ENCODE measurements around the gene ADORA1. TPM values are rescaled to one million over a fixed set of nuclear protein-coding genes. Genes with fewer than 3 reads are reported as not detected.

ADORA1 gene
- total and polyA plus RNA-seq, 2 donors (not counting 3 experiments of a cell fraction or from before 2014, with no cell fraction given), result 0.15 TPM; not detected in 1

GRCh38 chr1:203173011-203173555, 45.6 kb downstream of the ADORA1 start:
- Histone ChIP-seq H3K9me1 (replicated peaks; ENCODE audit: control insufficient read depth, extremely low read depth, insufficient read depth, low read length) (no peaks in the 10 kb centered on the region), H3K9ac (replicated peaks; ENCODE audit: extremely low read depth, insufficient read depth, low read length) (no peak overlapping the region), H3K9me3 (replicated peaks; ENCODE audit: control insufficient read depth, insufficient read depth, low read length) (no peaks in the 10 kb centered on the region), H3K4me3 (replicated peaks in 1 of 3; ENCODE audit: insufficient read depth in 1 of 3, low read depth in 1 of 3, low read length in 3 of 3) (no peak overlapping the region), H3K27me3 (ENCODE audit: control insufficient read depth in 2 of 2, insufficient read depth in 2 of 2, low read length in 2 of 2) (no peaks in the 10 kb centered on the region), H2AFZ (ENCODE audit: low read depth, low read length) (no peak overlapping the region), H3K79me2 (ENCODE audit: control insufficient read depth, insufficient read depth, low read length) (no peaks in the 10 kb centered on the region), H4K20me1 (replicated peaks; ENCODE audit: control insufficient read depth, extremely low read depth, insufficient read depth, low read length) (no peaks in the 10 kb centered on the region), H3K4me1 (ENCODE audit: control insufficient read depth, extremely low read depth, insufficient read depth, low read length) (peaks cover 6% of the 10 kb centered on the region), H3K36me3 (ENCODE audit: control insufficient read depth in 2 of 2, extremely low read depth in 1 of 2, insufficient read depth in 2 of 2, low read length in 2 of 2) (no peaks in the 10 kb centered on the region), H3K27ac (ENCODE audit: insufficient read depth, low read depth, low read length) (no peak overlapping the region), H3K4me2 (ENCODE audit: insufficient read depth, low read length) (no peak overlapping the region)
- DNase-seq (ENCODE audit: low read depth, low spot score), result no peak
- intact Hi-C loops (cut with micrococcal nuclease), result no loop called here
- CTCF ChIA-PET, result interaction anchor here (1.0 to 6.6 kb wide), 31 partner anchors 9 to 136 kb away, joined by 3 to 317 read pairs (median 7); partner anchors contain the start of gene ADORA1
- TF ChIP-seq JUN (IDR thresholded peaks at IDR 0.05; ENCODE audit: borderline replicate concordance, insufficient read depth, insufficient read length, low read depth) (no peak), POLR2A (IDR thresholded peaks at IDR 0.05; ENCODE audit: low read depth, low read length) (no peak), FOS (IDR thresholded peaks at IDR 0.05; ENCODE audit: borderline replicate concordance, insufficient read depth, low read length) (no peak)
- POLR2A ChIA-PET, result interaction anchor here (1.6 kb wide), 1 partner anchor 55 kb away, joined by 3 read pairs; no protein-coding TSS in a partner anchor
- no TSS peak for BruUV-seq (replicated peaks)
- dilution Hi-C loops (cut with MboI; ENCODE audit: extremely low pct_ligation_motif_present, low sequenced_read_pairs), result no loop called here
- FAIRE-seq, result no peak

- no peaks in the 10 kb centered on the region for H3K9me3 ChIP-seq (replicated peaks; ENCODE audit: control insufficient read depth, insufficient read depth, low read length)
- CTCF ChIA-PET, result interaction anchor here (1.0 to 6.6 kb wide), 22 partner anchors 9 to 137 kb away, joined by 3 to 317 read pairs (median 12); partner anchors contain the start of gene ADORA1
- BruUV-seq (replicated peaks), result no TSS peak
These were observed 46.0 kb downstream of the ADORA1 start for GRCh38 chr1:203173566-203173965.

More at GRCh38 chr1:203173566-203173965, 46.0 kb downstream of the ADORA1 start:
- intact Hi-C loops (cut with micrococcal nuclease) (no loop called here), dilution Hi-C loops (cut with MboI; ENCODE audit: extremely low pct_ligation_motif_present, low sequenced_read_pairs) (no loop called here)
- Histone ChIP-seq H3K9me1 (replicated peaks; ENCODE audit: control insufficient read depth, extremely low read depth, insufficient read depth, low read length) (no peaks in the 10 kb centered on the region), H3K4me3 (replicated peaks in 1 of 3; ENCODE audit: insufficient read depth in 1 of 3, low read depth in 1 of 3, low read length in 3 of 3) (no peak overlapping the region), H3K27ac (ENCODE audit: insufficient read depth, low read depth, low read length) (no peak overlapping the region), H3K9ac (replicated peaks; ENCODE audit: extremely low read depth, insufficient read depth, low read length) (no peak overlapping the region), H3K27me3 (ENCODE audit: control insufficient read depth in 2 of 2, insufficient read depth in 2 of 2, low read length in 2 of 2) (no peaks in the 10 kb centered on the region), H3K79me2 (ENCODE audit: control insufficient read depth, insufficient read depth, low read length) (no peaks in the 10 kb centered on the region), H3K4me1 (ENCODE audit: control insufficient read depth, extremely low read depth, insufficient read depth, low read length) (peaks cover 6% of the 10 kb centered on the region), H3K36me3 (ENCODE audit: control insufficient read depth in 2 of 2, extremely low read depth in 1 of 2, insufficient read depth in 2 of 2, low read length in 2 of 2) (no peaks in the 10 kb centered on the region), H3K4me2 (ENCODE audit: insufficient read depth, low read length) (no peak overlapping the region), H4K20me1 (replicated peaks; ENCODE audit: control insufficient read depth, extremely low read depth, insufficient read depth, low read length) (no peaks in the 10 kb centered on the region), H2AFZ (ENCODE audit: low read depth, low read length) (no peak overlapping the region)
- FAIRE-seq, result no peak
- TF ChIP-seq FOS (IDR thresholded peaks at IDR 0.05; ENCODE audit: borderline replicate concordance, insufficient read depth, low read length) (no peak), POLR2AphosphoS5 (IDR thresholded peaks at IDR 0.05; ENCODE audit: insufficient read depth, low read depth, low read length) (no peak), GATA2 (IDR thresholded peaks at IDR 0.05; ENCODE audit: insufficient read depth, insufficient read length, low read depth, low read length) (no peak), CTCF (IDR thresholded peaks at IDR 0.05; ENCODE audit: extremely low read depth in 1 of 2, insufficient read depth in 1 of 2, low read depth in 1 of 2, low read length in 2 of 2) (no peak), MYC (IDR thresholded peaks at IDR 0.05; ENCODE audit: low read depth, low read length) (no peak), MAX (IDR thresholded peaks at IDR 0.05; ENCODE audit: insufficient read depth, insufficient read length) (no peak), JUN (IDR thresholded peaks at IDR 0.05; ENCODE audit: borderline replicate concordance, insufficient read depth, insufficient read length, low read depth) (no peak), POLR2A (IDR thresholded peaks at IDR 0.05; ENCODE audit: low read depth, low read length) (no peak), EZH2 (IDR thresholded peaks at IDR 0.05; ENCODE audit: borderline replicate concordance, low read depth, low read length, severe bottlenecking) (no peak)
- POLR2A ChIA-PET, result interaction anchor here (1.6 kb wide), 1 partner anchor 56 kb away, joined by 3 read pairs; no protein-coding TSS in a partner anchor
- no peak for DNase-seq (ENCODE audit: low read depth, low spot score)
